Measurements from ENCODE around the gene ERO1B. TPM values are rescaled to one million over a fixed set of nuclear protein-coding genes. Genes with fewer than 3 reads are reported as not detected.
"Not testable (repeated sequence)": the region's sequence is repeated elsewhere in the genome, so short reads cannot be mapped to it uniquely, and the experiment has no call there.

Gene ERO1B
- total and polyA plus RNA-seq, 2 donors, result 4.3 to 14.2 TPM

- no peak overlapping the region for H3K27ac ChIP-seq (ENCODE audit: low read depth in 1 of 2, low read length in 1 of 2)
- no peaks in the 10 kb centered on the region for H3K27me3 ChIP-seq (ENCODE audit: control insufficient read depth in 2 of 2, insufficient read depth in 1 of 2, low read length in 1 of 2)
- 97% methylated on average over 2 of the region's 2 CpGs for WGBS
- no peaks in the 10 kb centered on the region for H3K9me3 ChIP-seq (ENCODE audit: control insufficient read depth in 2 of 2, insufficient read depth in 1 of 2, low read length in 1 of 2)
- no peak overlapping the region for H3K4me3 ChIP-seq (ENCODE audit: low read length in 2 of 2)
- H3K4me1 ChIP-seq (ENCODE audit: control insufficient read depth in 2 of 2, insufficient read depth in 2 of 2, low read length in 2 of 2), result no peaks in the 10 kb centered on the region
- DNase-seq (ENCODE audit: low read depth in 6 of 9, low spot score in 9 of 9), result no peak
- no peaks in the 10 kb centered on the region for H3K36me3 ChIP-seq (ENCODE audit: control insufficient read depth in 2 of 2, insufficient read depth in 2 of 2, low read length in 1 of 2)
Measured at GRCh38 chr1:236193184-236193583, 88.6 kb downstream of the ERO1B start.

- H3K36me3 ChIP-seq (ENCODE audit: control insufficient read depth in 2 of 2, insufficient read depth in 2 of 2, low read length in 1 of 2); H3K27me3 ChIP-seq (ENCODE audit: control insufficient read depth in 2 of 2, insufficient read depth in 1 of 2, low read length in 1 of 2); DNase-seq (ENCODE audit: low read depth in 6 of 9, low spot score in 9 of 9); H3K27ac ChIP-seq (ENCODE audit: low read depth in 1 of 2, low read length in 1 of 2); H3K9me3 ChIP-seq (ENCODE audit: control insufficient read depth in 2 of 2, insufficient read depth in 1 of 2, low read length in 1 of 2); H3K4me1 ChIP-seq (ENCODE audit: control insufficient read depth in 2 of 2, insufficient read depth in 2 of 2, low read length in 2 of 2); H3K4me3 ChIP-seq (ENCODE audit: low read length in 2 of 2): not testable (repeated sequence)
- 96% methylated on average over 1 of the region's 1 CpG for WGBS
Measured at GRCh38 chr1:236188084-236188483, 93.7 kb downstream of the ERO1B start.

DNA sequence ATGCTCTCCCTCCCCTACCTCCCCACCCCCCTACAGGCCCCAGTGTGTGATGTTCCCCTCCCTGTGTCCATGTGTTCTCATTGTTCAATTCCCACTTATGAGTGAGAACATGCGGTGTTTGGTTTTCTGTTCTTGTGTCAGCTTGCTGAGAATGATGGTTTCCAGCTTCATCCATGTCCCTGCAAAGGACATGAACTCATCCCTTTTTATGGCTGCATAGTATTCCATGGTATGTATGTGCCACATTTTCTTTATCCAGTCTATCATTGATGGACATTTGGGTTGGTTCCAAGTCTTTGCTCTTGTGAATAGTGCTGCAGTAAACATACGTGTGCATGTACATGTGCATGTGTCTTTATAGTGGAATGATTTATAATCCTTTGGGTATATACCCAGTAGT is 95.3 kb downstream of the ERO1B start:
- not testable (repeated sequence) for DNase-seq (ENCODE audit: low read depth in 6 of 9, low spot score in 9 of 9)

DNA sequence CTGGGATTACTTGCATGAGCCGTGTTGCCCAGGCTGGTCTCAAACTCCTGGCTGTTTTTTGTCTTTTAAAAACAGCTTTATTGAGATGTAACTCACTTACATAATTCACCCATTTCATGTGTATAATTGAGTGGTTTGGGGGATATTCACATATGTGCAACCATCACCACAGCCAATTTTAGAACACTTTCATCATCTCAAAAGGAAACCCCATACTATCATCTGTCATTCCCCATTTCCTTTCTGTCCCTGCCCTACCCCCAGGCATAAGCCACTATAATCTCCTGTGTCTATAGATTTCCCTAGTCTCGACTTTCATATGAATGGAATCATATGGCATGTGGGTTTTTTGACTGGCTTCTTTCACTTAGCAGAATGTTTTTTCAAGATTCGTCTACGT is 96.1 kb downstream of the ERO1B start:
- no peaks in the 10 kb centered on the region for H3K9me3 ChIP-seq (ENCODE audit: control insufficient read depth in 2 of 2, insufficient read depth in 1 of 2, low read length in 1 of 2)
- H3K27ac ChIP-seq (ENCODE audit: low read depth in 1 of 2, low read length in 1 of 2), result no peak overlapping the region
- H3K36me3 ChIP-seq (ENCODE audit: control insufficient read depth in 2 of 2, insufficient read depth in 2 of 2, low read length in 1 of 2), result no peaks in the 10 kb centered on the region
- no peaks in the 10 kb centered on the region for H3K27me3 ChIP-seq (ENCODE audit: control insufficient read depth in 2 of 2, insufficient read depth in 1 of 2, low read length in 1 of 2)
- WGBS, result 84% methylated on average over 4 of the region's 4 CpGs
- H3K4me1 ChIP-seq (ENCODE audit: control insufficient read depth in 2 of 2, insufficient read depth in 2 of 2, low read length in 2 of 2), result no peaks in the 10 kb centered on the region
- H3K4me3 ChIP-seq (ENCODE audit: low read length in 2 of 2), result no peak overlapping the region
- no peak for DNase-seq (ENCODE audit: low read depth in 6 of 9, low spot score in 9 of 9)

More for the DNA sequence above, 95.3 kb downstream of the ERO1B start:
- not testable (repeated sequence) for H3K36me3 ChIP-seq (ENCODE audit: control insufficient read depth in 2 of 2, insufficient read depth in 2 of 2, low read length in 1 of 2); H3K9me3 ChIP-seq (ENCODE audit: control insufficient read depth in 2 of 2, insufficient read depth in 1 of 2, low read length in 1 of 2); H3K4me3 ChIP-seq (ENCODE audit: low read length in 2 of 2); H3K4me1 ChIP-seq (ENCODE audit: control insufficient read depth in 2 of 2, insufficient read depth in 2 of 2, low read length in 2 of 2); H3K27ac ChIP-seq (ENCODE audit: low read depth in 1 of 2, low read length in 1 of 2); H3K27me3 ChIP-seq (ENCODE audit: control insufficient read depth in 2 of 2, insufficient read depth in 1 of 2, low read length in 1 of 2)
- 94% methylated on average over 2 of the region's 2 CpGs for WGBS

DNA sequence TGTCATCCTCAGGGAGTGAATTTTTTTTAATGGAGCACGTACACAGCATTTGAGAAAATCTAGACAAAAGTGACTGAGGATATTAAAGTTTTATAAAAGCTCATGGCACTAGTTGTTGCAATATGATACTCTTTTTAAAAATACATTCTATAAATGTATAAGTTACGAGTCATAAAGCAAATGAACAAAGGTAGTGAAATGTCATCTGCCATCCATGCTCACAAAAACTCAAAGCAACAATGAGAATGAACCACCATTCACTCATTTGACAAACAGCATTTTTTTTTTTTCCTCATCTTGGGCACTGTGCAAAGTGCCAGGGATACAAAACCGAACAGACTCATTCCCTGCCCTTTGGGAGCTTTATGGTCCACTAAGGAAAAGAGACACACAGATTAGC is 100.7 kb downstream of the ERO1B start:
- Histone ChIP-seq H3K4me1 (ENCODE audit: control insufficient read depth in 2 of 2, insufficient read depth in 2 of 2, low read length in 2 of 2) (no peaks in the 10 kb centered on the region), H3K9me3 (ENCODE audit: control insufficient read depth in 2 of 2, insufficient read depth in 1 of 2, low read length in 1 of 2) (no peaks in the 10 kb centered on the region), H3K27ac (ENCODE audit: low read depth in 1 of 2, low read length in 1 of 2) (no peak overlapping the region), H3K4me3 (ENCODE audit: low read length in 2 of 2) (no peak overlapping the region), H3K27me3 (ENCODE audit: control insufficient read depth in 2 of 2, insufficient read depth in 1 of 2, low read length in 1 of 2) (no peaks in the 10 kb centered on the region), H3K36me3 (ENCODE audit: control insufficient read depth in 2 of 2, insufficient read depth in 2 of 2, low read length in 1 of 2) (no peaks in the 10 kb centered on the region)
- no peak for DNase-seq (ENCODE audit: low read depth in 6 of 9, low spot score in 9 of 9)
- over 99% methylated on average over 3 of the region's 3 CpGs for WGBS

DNA sequence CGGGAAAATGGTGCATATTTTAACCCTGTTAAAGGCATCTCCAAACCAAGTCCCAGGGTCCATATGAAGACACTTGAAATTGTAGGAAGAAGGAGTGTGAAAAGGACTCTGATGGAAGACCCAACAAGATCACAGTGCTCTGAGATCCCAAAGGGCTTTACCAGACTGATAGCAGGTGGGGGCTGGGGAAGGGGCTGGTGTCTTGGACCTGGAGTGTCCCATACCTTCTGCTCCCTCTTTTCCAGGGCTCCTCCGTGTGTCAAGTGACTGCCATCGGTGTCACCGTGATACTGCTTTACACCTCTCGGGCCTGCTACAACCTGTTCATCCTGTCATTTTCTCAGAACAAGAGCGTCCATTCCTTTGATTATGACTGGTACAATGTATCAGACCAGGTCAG is 102.1 kb downstream of the ERO1B start:
- Histone ChIP-seq H3K9me3 (ENCODE audit: control insufficient read depth in 2 of 2, insufficient read depth in 1 of 2, low read length in 1 of 2) (no peaks in the 10 kb centered on the region), H3K27ac (ENCODE audit: low read depth in 1 of 2, low read length in 1 of 2) (no peak overlapping the region), H3K36me3 (ENCODE audit: control insufficient read depth in 2 of 2, insufficient read depth in 2 of 2, low read length in 1 of 2) (no peaks in the 10 kb centered on the region), H3K4me3 (ENCODE audit: low read length in 2 of 2) (no peak overlapping the region), H3K27me3 (ENCODE audit: control insufficient read depth in 2 of 2, insufficient read depth in 1 of 2, low read length in 1 of 2) (no peaks in the 10 kb centered on the region), H3K4me1 (ENCODE audit: control insufficient read depth in 2 of 2, insufficient read depth in 2 of 2, low read length in 2 of 2) (no peaks in the 10 kb centered on the region)
- no peak for DNase-seq (ENCODE audit: low read depth in 6 of 9, low spot score in 9 of 9)
- 96% methylated on average over 6 of the region's 6 CpGs for WGBS

DNA sequence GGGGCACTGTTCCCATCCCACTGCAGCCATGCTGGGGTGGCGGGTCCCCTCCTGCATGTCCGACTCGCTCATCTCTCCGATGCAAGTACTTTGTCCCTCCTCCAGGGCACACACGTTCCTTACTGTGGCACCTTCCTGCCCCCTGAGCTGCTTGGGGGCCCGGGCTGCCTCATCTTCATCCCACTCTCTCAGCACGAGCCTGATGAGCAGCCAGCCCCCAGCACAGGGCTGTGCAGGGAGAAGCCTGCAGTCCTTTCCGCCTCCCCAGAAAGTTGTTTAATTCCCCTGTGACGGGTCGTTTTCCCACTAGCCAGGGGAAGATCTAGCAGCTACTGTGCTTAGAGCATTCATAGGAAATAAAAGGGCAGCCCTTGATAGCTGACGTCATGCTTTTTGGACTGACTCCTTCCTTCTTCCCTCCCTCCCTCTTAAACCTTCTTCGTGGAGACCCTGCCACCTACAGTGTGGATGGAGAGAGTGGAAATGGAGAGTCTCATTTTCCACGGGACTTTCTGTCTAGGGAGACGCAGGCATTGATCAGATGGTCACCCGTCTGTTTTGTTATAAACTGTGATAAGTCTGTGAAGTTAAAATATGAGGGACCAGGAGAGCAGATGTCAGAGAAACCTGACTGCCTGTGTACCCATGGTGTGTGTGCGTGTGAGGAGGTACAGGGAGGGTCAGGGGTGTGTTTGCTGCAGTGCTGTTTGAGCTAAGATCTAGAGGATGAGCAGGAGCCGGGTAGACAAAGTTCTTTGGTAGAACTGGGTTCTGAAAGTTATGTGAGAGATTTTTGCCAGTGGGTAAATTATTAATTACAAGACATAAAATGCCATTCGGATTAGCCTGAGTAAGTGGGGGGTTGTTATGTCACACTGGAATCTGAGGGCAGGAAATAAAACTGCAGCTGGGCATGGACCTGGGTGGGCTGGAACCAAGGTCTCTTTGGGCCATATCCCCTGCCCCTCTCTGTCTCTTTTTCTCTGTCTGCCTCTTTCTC is 105.1 kb downstream of the ERO1B start:
- H3K4me3 ChIP-seq (ENCODE audit: low read length in 2 of 2), result no peak overlapping the region
- H3K4me1 ChIP-seq (ENCODE audit: control insufficient read depth in 2 of 2, insufficient read depth in 2 of 2, low read length in 2 of 2), result no peaks in the 10 kb centered on the region
- no peaks in the 10 kb centered on the region for H3K9me3 ChIP-seq (ENCODE audit: control insufficient read depth in 2 of 2, insufficient read depth in 1 of 2, low read length in 1 of 2)
- DNase-seq (ENCODE audit: low read depth in 6 of 9, low spot score in 9 of 9), result no peak
- no peaks in the 10 kb centered on the region for H3K36me3 ChIP-seq (ENCODE audit: control insufficient read depth in 2 of 2, insufficient read depth in 2 of 2, low read length in 1 of 2)
- no peaks in the 10 kb centered on the region for H3K27me3 ChIP-seq (ENCODE audit: control insufficient read depth in 2 of 2, insufficient read depth in 1 of 2, low read length in 1 of 2)
- 91% methylated on average over 18 of the region's 18 CpGs for WGBS
- H3K27ac ChIP-seq (ENCODE audit: low read depth in 1 of 2, low read length in 1 of 2), result no peak overlapping the region

DNA sequence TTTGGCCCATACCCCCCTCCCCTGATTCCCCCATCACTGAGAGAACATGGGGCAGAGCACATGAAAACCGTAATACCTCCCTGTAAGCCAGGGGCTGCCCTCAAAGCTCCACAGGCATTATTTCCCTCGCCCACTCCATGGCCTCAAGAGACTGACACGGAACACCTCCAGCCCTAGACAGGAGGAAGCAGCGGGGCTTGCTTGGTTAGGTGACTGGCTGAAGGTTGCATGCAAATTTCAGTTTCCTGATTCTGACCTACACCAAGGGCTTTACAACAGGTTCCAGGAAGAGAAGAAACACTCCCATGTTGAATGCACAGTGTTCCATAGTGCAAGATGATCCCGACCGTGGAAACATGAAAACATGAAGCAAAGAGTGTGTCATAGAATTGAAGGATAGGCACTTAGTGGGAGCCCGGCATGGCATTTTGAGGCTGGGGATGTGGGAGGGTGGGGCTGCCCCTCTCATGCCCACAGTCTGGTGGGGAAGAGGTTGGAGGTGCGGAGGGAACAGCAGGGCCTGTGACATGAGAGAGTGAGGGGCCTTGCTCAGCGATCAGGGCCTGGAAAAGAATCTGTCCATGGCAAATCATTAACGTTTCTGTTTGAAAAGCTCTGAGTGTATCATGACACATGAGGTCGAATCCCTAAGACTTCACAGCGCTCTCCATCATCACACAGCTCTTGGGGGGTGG is 106.0 kb downstream of the ERO1B start:
- no peak overlapping the region for H3K4me3 ChIP-seq (ENCODE audit: low read length in 2 of 2)
- no peak for DNase-seq (ENCODE audit: low read depth in 6 of 9, low spot score in 9 of 9)
- H3K9me3 ChIP-seq (ENCODE audit: control insufficient read depth in 2 of 2, insufficient read depth in 1 of 2, low read length in 1 of 2), result no peaks in the 10 kb centered on the region
- WGBS, result 98% methylated on average over 12 of the region's 12 CpGs
- no peaks in the 10 kb centered on the region for H3K27me3 ChIP-seq (ENCODE audit: control insufficient read depth in 2 of 2, insufficient read depth in 1 of 2, low read length in 1 of 2)
- no peaks in the 10 kb centered on the region for H3K36me3 ChIP-seq (ENCODE audit: control insufficient read depth in 2 of 2, insufficient read depth in 2 of 2, low read length in 1 of 2)
- no peaks in the 10 kb centered on the region for H3K4me1 ChIP-seq (ENCODE audit: control insufficient read depth in 2 of 2, insufficient read depth in 2 of 2, low read length in 2 of 2)
- H3K27ac ChIP-seq (ENCODE audit: low read depth in 1 of 2, low read length in 1 of 2), result no peak overlapping the region

- WGBS, result 91% methylated on average over 5 of the region's 5 CpGs
- no peak overlapping the region for H3K4me3 ChIP-seq (ENCODE audit: low read length in 2 of 2)
- no peaks in the 10 kb centered on the region for H3K36me3 ChIP-seq (ENCODE audit: control insufficient read depth in 2 of 2, insufficient read depth in 2 of 2, low read length in 1 of 2)
- no peak for DNase-seq (ENCODE audit: low read depth in 6 of 9, low spot score in 9 of 9)
- H3K27ac ChIP-seq (ENCODE audit: low read depth in 1 of 2, low read length in 1 of 2), result no peak overlapping the region
- no peaks in the 10 kb centered on the region for H3K4me1 ChIP-seq (ENCODE audit: control insufficient read depth in 2 of 2, insufficient read depth in 2 of 2, low read length in 2 of 2)
- no peaks in the 10 kb centered on the region for H3K27me3 ChIP-seq (ENCODE audit: control insufficient read depth in 2 of 2, insufficient read depth in 1 of 2, low read length in 1 of 2)
- H3K9me3 ChIP-seq (ENCODE audit: control insufficient read depth in 2 of 2, insufficient read depth in 1 of 2, low read length in 1 of 2), result peaks cover 0 to 4% of the 10 kb centered on the region in 2 donors
Measured at GRCh38 chr1:236173174-236173767, 108.5 kb downstream of the ERO1B start.
